Activated T-cell treated with anti-CD3 and anti-CD28 coated beads, Interleukin-2, amount 50 U/mL, for 48 hours (primary cell): Measurements from ENCODE around the gene RNF5.
"Not testable (repeated sequence)": the region's sequence is repeated elsewhere in the genome, so short reads cannot be mapped to it uniquely, and the experiment has no call there.

Experiments
- DNase-seq, 2 experiments: peaks; one replicate each; pipeline ENCODE4 v3.0.0-alpha.2; 2020

RNF5 gene

DNA sequence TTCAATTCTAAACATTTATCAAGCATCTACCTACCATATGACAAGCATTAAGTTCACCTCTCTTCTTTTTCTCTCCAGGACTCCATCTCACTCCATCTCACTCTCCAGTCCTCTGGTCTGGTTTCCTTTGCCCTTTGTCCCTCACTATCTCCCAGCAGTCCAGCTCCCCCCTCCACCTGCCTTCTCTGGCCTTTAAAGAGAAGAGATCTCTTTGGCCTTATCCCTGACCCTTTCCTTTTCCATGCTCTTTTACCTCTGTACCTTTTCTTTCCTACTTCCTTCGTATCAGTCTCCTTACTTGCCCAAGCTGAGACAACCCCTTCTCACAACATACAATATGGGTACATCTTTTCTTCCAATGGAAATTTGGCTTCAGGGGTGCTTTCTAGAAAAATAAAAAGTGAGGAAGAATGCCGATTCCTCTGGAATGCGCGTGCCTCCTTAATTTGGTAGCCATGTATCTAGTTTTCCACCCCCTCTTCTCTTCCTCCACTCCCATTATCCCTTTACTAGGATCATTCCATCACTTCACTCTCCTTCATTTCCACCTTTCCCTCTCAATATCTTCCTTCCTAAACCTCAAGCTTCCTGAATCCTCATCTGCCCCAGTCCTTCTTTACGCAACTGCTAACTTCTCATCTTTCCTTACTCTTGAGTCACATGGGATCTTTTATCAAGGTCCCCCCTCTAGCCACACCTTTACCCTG is 1.6 kb upstream of the RNF5 start:
- no peak for DNase-seq

DNA sequence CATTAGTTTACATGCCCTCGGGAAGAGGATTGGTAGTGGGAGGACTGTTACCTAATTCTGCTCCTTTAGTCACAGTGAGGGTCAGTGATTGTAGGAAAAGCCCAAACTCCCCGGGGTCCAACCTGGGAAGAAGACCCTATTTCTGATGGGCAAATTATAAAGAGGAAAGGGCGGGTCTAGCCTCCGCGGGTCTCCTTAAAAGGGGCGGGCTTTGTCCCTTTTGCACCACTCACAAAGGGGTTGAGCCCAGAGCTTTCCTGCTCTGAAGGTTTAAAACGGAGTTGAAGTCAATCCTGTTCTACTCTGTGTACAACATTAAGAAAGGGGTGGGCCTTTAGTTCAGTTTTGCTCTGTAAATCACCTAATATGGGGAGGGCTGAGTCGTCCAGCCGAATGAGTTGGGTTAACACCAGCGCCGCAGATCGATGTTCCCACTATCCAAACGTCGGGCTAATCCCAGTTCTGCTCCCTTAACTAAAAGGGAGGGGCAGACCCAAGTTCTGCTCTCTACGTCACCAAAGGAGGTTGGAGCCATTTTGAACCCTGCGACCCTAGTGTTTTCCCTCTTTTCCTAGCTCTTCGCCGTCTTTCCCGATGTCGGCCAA is 920 bp upstream of the RNF5 start:
- no peak for DNase-seq

DNA sequence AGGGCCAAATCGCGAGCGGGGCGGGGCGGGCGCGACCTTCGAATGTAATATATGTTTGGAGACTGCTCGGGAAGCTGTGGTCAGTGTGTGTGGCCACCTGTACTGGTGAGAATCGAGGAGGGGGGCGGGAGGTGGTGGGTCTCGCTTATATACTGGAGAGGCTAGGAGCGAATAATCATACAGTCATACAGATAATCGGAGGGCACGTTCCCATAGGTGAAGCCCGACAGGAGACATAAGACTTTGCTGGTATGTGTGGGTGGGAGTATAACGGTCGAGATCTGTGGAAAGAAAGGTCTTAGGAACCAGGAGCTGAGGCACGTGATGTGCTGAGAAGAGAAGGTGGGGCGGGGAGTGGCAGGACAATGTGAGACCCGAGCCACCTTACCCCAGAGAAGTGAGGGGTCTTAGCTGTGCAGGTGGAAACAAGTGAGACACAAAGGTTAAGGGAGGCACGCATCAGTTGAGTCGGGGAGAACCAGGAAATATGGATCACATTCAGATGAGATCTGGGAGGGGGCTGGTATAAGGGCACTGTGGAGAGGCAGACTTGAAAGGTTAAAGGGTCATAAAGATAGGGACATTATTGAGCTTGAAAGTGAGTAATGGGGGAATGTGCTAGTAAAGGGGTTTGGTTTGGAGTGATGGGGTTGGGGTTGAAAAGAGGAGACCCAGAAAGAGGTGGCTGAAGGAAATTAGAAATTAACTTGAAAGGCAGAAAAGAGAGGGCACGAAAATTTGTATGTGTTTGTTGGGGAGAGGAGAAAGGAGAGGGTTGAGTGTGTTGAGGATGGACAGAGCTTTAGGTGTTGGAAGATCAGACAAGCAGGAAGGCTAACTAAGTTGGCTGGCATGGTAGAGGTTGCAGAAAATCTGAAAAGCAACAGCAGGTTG is 589 bp downstream of the RNF5 start:
- DNase-seq, result no peak

- DNase-seq, result no peak
Observed at GRCh38 chr6:32179766-32180405, 1.7 kb downstream of the RNF5 start.

DNA sequence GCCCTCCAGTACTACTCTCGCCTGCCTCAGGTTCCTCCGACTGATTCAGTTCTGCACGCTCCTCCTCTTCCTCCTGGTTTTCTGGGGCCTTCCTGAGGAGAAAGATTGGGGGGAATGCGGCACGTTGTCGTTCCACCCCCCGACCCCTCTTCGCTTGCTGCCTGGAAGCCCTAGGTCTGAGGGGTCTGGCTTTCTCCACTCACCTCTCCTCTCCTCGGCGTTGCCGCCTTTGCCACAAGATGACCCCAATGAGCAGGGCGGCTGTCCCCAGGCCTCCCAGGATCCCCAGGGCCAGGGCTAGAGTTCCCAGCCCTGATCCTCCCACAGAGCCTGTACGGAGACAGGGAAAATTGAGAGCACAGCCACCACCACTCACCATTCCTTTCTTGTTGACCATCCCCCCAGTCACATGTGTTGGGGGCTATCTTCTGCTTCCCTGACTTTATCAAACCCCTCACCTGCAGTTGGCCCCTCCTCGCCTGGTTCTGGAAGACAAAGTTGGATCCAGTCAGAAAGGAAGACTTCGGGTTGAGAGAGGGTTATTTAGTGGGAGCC is 3.0 kb downstream of the RNF5 start:
- no peak for DNase-seq

DNA sequence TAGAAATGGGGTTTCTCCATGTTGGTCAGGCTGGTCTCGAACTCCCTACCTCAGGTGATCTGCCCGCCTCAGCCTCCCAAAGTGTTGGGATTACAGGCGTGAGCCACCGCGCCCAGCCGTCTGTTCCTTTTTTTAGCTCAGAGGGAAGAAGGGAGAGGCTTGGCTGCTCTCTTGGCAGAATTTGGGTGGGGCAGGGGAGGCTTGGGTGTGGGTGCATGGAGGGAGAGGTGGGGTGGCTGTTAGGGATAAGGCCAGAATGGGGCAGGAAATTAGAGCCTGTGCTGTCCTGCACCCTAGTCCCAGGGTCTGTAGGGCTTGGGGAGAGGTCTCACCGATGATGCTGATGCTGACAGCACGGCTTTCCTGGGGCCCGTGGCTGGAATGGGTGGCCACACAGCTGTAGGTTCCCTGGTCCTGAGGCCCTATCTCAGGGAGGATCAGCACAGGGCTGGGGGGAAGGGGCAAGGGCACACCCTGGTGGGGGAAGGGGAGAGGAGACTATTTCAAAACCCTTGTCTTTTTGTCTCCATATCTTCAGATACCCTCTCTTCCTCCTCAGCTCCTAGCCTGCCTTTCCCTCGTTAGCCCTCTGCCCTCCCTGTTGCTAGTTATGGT is 3.8 kb downstream of the RNF5 start:
- DNase-seq, result no peak

- DNase-seq, result no peak
Observed at GRCh38 chr6:32182555-32182981, 4.4 kb downstream of the RNF5 start.

GRCh38 chr6:32183030-32183429 is 4.8 kb downstream of the RNF5 start:
- no peak for DNase-seq

DNA sequence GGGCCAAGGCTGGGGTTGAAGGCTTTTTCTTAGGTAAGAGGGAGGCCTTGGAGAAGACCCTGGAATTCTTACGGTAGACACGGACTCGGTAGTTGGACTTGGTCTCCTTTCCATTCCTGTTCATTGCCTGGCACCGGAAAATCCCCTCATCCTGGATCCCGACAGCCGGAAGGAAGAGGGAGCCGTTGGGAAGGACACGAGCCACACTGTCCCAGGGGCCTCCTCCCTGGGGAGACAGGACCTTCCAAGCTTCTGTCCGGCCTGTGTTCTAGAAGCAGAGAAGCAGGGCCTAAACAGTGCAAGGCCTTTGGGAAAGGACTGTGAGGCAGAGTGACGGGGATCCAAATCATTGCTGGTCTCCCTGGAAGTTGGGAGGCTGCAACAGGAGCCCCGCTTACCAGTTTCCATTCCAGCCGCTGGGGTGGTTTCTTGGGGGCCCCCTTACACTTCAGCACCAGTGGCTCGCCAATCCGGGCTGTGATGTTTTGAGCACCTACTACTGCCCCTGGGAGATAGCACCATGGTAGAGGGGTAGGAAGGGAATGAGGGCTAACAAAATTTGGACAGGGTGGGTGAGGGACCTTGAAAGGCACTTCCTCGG is 5.4 kb downstream of the RNF5 start:
- DNase-seq, result no peak

DNA sequence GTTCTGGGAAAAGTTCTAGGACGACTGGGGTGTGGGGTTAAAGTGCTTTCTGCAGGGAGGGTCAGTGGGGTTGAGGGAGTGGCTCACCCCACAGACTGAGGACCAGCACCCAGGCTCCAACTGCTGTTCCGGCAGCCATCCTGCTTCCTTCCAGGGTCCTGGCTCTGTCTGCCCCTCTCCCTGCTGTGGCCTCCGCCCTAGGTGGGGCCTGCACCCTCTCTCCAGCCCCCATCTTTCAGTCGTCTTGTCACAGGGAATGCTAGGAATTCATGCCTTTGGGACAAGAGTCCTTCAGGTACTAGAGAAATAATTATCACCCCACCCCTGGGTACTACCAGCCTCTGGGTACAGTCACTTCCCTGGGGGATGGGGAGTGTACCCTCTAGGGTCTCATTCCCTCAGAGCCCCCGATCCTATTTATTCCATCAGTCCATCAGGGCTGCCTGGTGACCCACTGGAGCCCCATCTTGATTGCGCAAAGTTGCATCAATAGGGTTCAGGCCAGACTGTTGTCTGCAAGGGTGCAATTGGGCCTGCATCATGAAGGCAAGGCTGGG is 6.0 kb downstream of the RNF5 start, which contains the start of gene AGER:
Gene AGER (minus strand): TSS at position 170 of the 557 bp plus-strand sequence. CDS start 31 bp downstream, at position 139.
- DNase-seq, result no peak

GRCh38 chr6:32185681-32186131 is 7.5 kb downstream of the RNF5 start:
- peak; percentile 68 to 73 for DNase-seq

DNA sequence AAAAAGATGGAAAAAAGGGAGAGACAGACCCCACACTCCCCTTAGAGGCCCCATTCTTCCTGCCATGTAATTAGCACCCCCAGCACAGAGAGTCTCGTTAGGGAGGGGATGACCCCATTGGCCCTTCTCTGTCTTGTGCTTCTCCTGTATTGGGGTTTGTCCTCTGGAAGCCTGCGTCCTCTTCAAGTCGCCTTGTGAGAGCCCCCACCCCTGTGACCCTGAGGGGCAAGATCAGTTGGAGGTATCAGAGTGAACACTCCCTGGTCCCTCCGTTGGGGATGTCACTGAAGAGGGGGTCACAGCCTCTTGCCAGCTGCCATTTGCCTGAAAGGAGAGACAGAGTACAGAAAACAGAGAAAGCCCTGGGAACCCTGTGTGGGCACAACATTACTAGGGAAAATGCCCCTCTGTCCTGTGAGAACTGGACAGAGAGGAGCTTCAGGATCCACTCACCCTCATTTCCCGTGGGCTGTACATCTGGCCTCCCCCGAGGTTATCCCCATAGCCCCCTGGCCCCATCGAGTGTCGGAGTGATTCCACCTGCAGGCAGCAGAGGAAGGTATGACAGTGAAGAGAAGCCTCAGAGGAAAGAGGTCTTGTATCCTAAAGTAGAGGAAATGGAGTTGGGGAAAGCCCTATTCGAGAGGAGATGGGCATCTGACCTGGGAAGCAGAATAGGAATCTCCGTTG is 8.1 kb downstream of the RNF5 start:
- not testable (repeated sequence) for DNase-seq

DNA sequence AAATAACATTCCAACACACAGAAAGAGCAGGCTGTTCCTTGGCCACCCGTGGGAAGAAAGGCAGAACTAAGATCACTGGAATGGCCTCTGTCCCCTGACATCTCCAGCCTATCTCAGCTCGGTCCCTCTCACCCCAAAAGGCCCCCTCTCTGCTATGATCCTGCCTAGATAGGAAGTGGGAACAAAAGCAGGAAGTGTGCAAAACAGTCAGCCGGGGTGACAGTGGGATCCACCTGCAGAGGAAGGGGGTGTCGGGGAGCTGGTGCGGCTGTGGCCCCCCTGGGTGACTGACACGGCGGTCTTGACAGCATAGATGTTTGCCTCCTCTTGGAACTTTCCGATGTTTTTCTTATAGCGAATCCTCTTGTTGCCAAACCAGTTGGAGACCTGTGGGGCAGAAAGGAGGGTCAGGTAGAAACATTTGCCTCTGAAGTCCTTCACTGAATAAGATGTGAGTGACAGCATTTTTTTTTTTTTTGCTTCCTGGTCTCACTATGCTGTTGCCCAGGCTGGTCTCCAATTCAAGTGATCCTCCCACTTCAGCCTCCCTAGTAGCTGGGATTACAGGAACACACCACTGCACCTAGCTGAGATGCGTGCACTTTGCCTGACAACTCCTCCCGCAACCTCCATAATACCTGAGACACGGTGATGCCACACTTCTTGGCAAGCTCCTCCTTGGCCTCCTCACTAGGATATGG is 9.0 kb downstream of the RNF5 start:
- no peak for DNase-seq

GRCh38 chr6:32187725-32188380 is 9.6 kb downstream of the RNF5 start:
- DNase-seq, result not testable (repeated sequence)

DNA sequence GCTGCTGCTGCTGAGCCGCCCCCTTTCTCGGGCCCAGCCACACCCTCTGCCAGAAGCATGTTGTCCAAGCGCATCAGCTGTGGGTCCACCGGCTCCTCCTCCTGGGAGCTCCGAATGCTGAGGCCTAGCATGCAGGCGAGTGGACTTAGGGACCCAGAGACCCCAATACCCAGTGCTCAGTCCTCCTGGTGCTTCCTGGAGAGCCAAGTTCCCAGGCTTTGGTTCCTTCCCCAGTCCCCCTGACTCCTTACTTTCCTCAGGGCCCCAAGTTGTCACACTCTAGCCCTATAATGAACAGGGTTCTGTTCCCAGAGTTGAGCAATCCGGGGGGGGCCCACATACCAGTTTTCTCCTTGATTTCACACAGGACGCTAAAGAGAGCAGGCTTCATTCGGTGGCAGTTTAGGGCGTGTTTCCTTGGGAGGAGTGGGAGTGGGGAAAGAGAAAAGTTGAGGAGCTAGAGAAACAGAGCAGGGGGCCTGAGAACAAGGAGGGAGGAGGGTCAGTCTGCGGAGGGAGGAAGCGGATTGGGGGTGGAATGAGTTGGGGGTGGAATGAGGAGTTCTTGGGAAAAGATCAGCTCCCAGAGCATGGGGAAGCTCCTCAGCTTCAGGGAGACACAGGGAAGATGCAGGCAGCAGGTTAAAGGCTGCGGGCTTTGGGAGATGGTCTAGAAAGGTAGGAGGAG is 10.3 kb downstream of the RNF5 start:
- no peak for DNase-seq

- no peak for DNase-seq
Observed at GRCh38 chr6:32189069-32189741, 11.0 kb downstream of the RNF5 start.

DNA sequence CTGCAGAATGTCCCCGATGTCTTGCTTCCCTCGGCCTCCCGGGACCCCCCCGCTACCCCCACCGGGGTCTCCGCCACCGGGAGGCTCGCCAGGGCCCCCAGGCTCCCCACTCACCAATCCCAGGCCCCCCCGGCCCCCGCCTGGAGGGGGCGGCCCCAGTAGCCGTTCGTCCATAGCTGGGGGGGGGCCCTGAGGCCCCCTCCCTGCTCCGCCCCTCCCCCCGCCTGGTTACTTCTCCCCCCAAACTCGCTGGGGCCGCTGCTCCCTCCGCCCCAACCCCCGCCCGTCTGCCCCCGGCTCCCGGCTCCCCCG is 11.5 kb downstream of the RNF5 start:
- DNase-seq, result no peak

GRCh38 chr6:32190054-32190851 is 12.0 kb downstream of the RNF5 start, which contains the start of gene PBX2:
TSS of gene PBX2 (minus strand) at chr6:32190202. CDS start at chr6:32189915, 287 bp downstream.
- DNase-seq, result peak; percentile 80 to 85
